H1 (cell line): ENCODE data around the gene CNTNAP3B. TPM values are rescaled to one million over a fixed set of nuclear protein-coding genes. Genes with fewer than 3 reads are reported as not detected.
"Not testable (repeated sequence)": the region's sequence is repeated elsewhere in the genome, so short reads cannot be mapped to it uniquely, and the experiment has no call there.

Source experiments
- CTCF ChIA-PET: fragments of 300-600 bp; sonication (Branson Sonifier 250); formaldehyde crosslinking; loops from one replicate; lab custom pipeline; 2021; ENCODE audit not compliant: partially characterized antibody; lab: Charles Lee
- POLR2A ChIA-PET: fragments of 300-600 bp; sonication (Branson Sonifier 250); formaldehyde crosslinking; loops from one replicate; lab custom pipeline; 2021; ENCODE audit warnings: inconsistent platforms; ENCODE audit not compliant: partially characterized antibody; lab: Charles Lee
- DNase-seq, 2 experiments: peaks; one replicate each; pipeline versions ENCODE4 v3.0.0 to v3.0.0-alpha.2; 2010 to 2022; ENCODE audit warnings: low spot score in 2 of 2, low read depth in 1 of 2, mixed read lengths in 1 of 2
- FAIRE-seq: peaks from 2 replicates; lab custom pipeline; 2011; peaks lifted over from hg19 to GRCh38; lab: Jason Lieb, UNC
- H2AFZ ChIP-seq: 2 replicates; pipeline ENCODE4 v1.8.1; 2012; ENCODE audit warnings: low read length, inconsistent platforms
- H2AK5ac ChIP-seq: 2 replicates; pipeline ENCODE4 v1.6.1; 2013; ENCODE audit warnings: low read depth, low read length
- H2BK120ac ChIP-seq: replicated peaks from 2 replicates; pipeline ENCODE3; 2013; ENCODE audit warnings: low read depth, low read length, inconsistent platforms
- H2BK12ac ChIP-seq: 2 replicates; pipeline ENCODE4 v1.6.1; 2013; ENCODE audit warnings: low read depth, low read length
- H2BK15ac ChIP-seq: 2 replicates; pipeline ENCODE4 v1.6.1; 2013; ENCODE audit warnings: low read length
- H2BK20ac ChIP-seq: 2 replicates; pipeline ENCODE4 v1.6.1; 2013; ENCODE audit warnings: low read length
- H2BK5ac ChIP-seq: 2 replicates; pipeline ENCODE4 v1.6.1; 2013; ENCODE audit warnings: low read depth, low read length
- H3K14ac ChIP-seq: 2 replicates; pipeline ENCODE4 v1.6.1; 2013; ENCODE audit warnings: inconsistent platforms; ENCODE audit not compliant: insufficient read length
- H3K18ac ChIP-seq: 2 replicates; pipeline ENCODE4 v1.6.1; 2013; ENCODE audit warnings: low read length; ENCODE audit errors: extremely low read depth
- H3K23ac ChIP-seq: 2 replicates; pipeline ENCODE4 v1.6.1; 2013; ENCODE audit warnings: inconsistent platforms; ENCODE audit not compliant: insufficient read length
- H3K23me2 ChIP-seq: 2 replicates; pipeline ENCODE4 v1.6.1; 2013; ENCODE audit warnings: low read depth, low read length
- H3K27ac ChIP-seq: 2 replicates; pipeline ENCODE4 v1.6.1; 2011; ENCODE audit warnings: low read depth, low read length, inconsistent platforms
- H3K27me3 ChIP-seq, 4 experiments: replicated peaks in 1 of 4; 1 replicate in 1 of 4; 2 replicates in 3 of 4; pipeline versions ENCODE4 v1.6.1 to v1.8.1; 2011 to 2013; ENCODE audit warnings: low read length in 3 of 4, mild to moderate bottlenecking in 3 of 4, inconsistent platforms in 2 of 4, mixed read lengths in 2 of 4, moderate library complexity in 1 of 4; ENCODE audit not compliant: control insufficient read depth in 3 of 4, insufficient read depth in 3 of 4; ENCODE audit errors: extremely low read depth in 1 of 4
- H3K36me3 ChIP-seq, 4 experiments: 2 replicates each; pipeline versions ENCODE4 v1.6.1 to v1.8.1; 2011 to 2013; ENCODE audit warnings: mild to moderate bottlenecking in 4 of 4, low read length in 3 of 4, moderate library complexity in 2 of 4, control low read depth in 1 of 4, inconsistent platforms in 1 of 4; ENCODE audit not compliant: insufficient read depth in 4 of 4, control insufficient read depth in 2 of 4
- H3K4ac ChIP-seq: replicated peaks from 2 replicates; pipeline ENCODE3; 2013; ENCODE audit warnings: low read length, low read depth, mixed read lengths, inconsistent platforms; ENCODE audit not compliant: insufficient read length
- H3K4me1 ChIP-seq, 4 experiments: replicated peaks in 1 of 4; 1 replicate in 1 of 4; 2 replicates in 3 of 4; pipeline versions ENCODE4 v1.6.1 to v1.8.1; 2011 to 2013; ENCODE audit warnings: low read length in 3 of 4, inconsistent platforms in 2 of 4, mixed read lengths in 1 of 4; ENCODE audit not compliant: insufficient read depth in 4 of 4, control insufficient read depth in 3 of 4
- H3K4me2 ChIP-seq, 2 experiments: 2 replicates each; pipeline versions ENCODE4 v1.6.1 to v1.8.1; 2011 to 2013; ENCODE audit warnings: low read depth in 2 of 2, low read length in 2 of 2, control low read depth in 1 of 2, inconsistent platforms in 1 of 2, mild to moderate bottlenecking in 1 of 2; ENCODE audit not compliant: insufficient read depth in 1 of 2
- H3K4me3 ChIP-seq, 4 experiments: fragments of 200-600, 300-600 bp in 1 of 4; sonication (generic), shearing (Covaris generic), sonication (Bioruptor Twin) in 1 of 4; 2 replicates each; pipeline versions ENCODE4 v1.5.1 to v1.8.1; 2011 to 2016; ENCODE audit warnings: low read length in 4 of 4, low read depth in 3 of 4, control low read depth in 2 of 4, inconsistent platforms in 2 of 4, mild to moderate bottlenecking in 2 of 4, mixed read lengths in 1 of 4, moderate library complexity in 1 of 4; ENCODE audit not compliant: insufficient read depth in 2 of 4; ENCODE audit errors: extremely low read depth in 1 of 4
- H3K56ac ChIP-seq: replicated peaks from 2 replicates; pipeline ENCODE3; 2013; ENCODE audit warnings: low read depth, mild to moderate bottlenecking, mixed read lengths, low read length, inconsistent platforms; ENCODE audit not compliant: insufficient read length
- H3K79me1 ChIP-seq: 2 replicates; pipeline ENCODE4 v1.6.1; 2013; ENCODE audit warnings: low read depth, low read length, control low read depth
- H3K79me2 ChIP-seq, 2 experiments: 2 replicates each; pipeline versions ENCODE4 v1.6.1 to v1.8.1; 2012 to 2013; ENCODE audit warnings: low read length in 2 of 2, mild to moderate bottlenecking in 2 of 2, inconsistent platforms in 1 of 2; ENCODE audit not compliant: insufficient read depth in 2 of 2, control insufficient read depth in 1 of 2
- H3K9ac ChIP-seq, 4 experiments: replicated peaks in 1 of 4; 1 replicate in 1 of 4; 2 replicates in 3 of 4; pipeline versions ENCODE4 v1.6.1 to v1.8.1; 2011 to 2013; ENCODE audit warnings: low read depth in 3 of 4, low read length in 3 of 4, control low read depth in 2 of 4, mild to moderate bottlenecking in 2 of 4, moderate library complexity in 2 of 4, inconsistent platforms in 1 of 4; ENCODE audit errors: extremely low read depth in 1 of 4
- H3K9me3 ChIP-seq, 2 experiments: 2 replicates each; pipeline versions ENCODE4 v1.6.1 to v1.8.1; 2012 to 2013; ENCODE audit warnings: mild to moderate bottlenecking in 2 of 2, moderate library complexity in 2 of 2, control low read depth in 1 of 2, inconsistent platforms in 1 of 2, low read depth in 1 of 2, low read length in 1 of 2, mixed read lengths in 1 of 2; ENCODE audit not compliant: insufficient read depth in 2 of 2
- H4K20me1 ChIP-seq, 2 experiments: replicated peaks in 1 of 2; 2 replicates each; pipeline versions ENCODE3 to v1.8.1; 2011 to 2013; ENCODE audit warnings: inconsistent platforms in 2 of 2, low read length in 2 of 2, mild to moderate bottlenecking in 1 of 2; ENCODE audit not compliant: insufficient read depth in 2 of 2, control insufficient read depth in 1 of 2
- H4K5ac ChIP-seq: 2 replicates; pipeline ENCODE4 v1.6.1; 2013; ENCODE audit warnings: low read length, low read depth, mixed read lengths, inconsistent platforms; ENCODE audit not compliant: insufficient read length
- H4K8ac ChIP-seq: 2 replicates; pipeline ENCODE4 v1.8.0; 2013; ENCODE audit warnings: mild to moderate bottlenecking, moderate library complexity, low read length, inconsistent platforms; ENCODE audit not compliant: insufficient read depth; ENCODE audit errors: extremely low read depth
- H4K91ac ChIP-seq: replicated peaks from 2 replicates; pipeline ENCODE3; 2013; ENCODE audit warnings: low read length, mixed read lengths, inconsistent platforms; ENCODE audit not compliant: insufficient read length
- WGBS, 2 experiments: shearing (Covaris generic) in 1 of 2; methylation state at CpG; one replicate each; pipeline versions ENCODE4 v1.1.6 to v1.1.7; 2013 to 2015; ENCODE audit warnings: low lambda C conversion rate in 2 of 2, mixed read lengths in 2 of 2, inconsistent platforms in 1 of 2, low coverage in 1 of 2, missing lambda C conversion rate in 1 of 2; ENCODE audit not compliant: insufficient replicate concordance in 2 of 2, insufficient coverage in 1 of 2, insufficient read length in 1 of 2; ENCODE audit errors: extremely low coverage in 1 of 2, missing lambda C conversion rate in 1 of 2; 5-methylcytosine and 5-hydroxymethylcytosine counted together
- polyA plus RNA-seq, 7 experiments: library from polyadenylated mRNA; depleted of rRNA in 3 of 7; stranded (reverse) in 5 of 7; unstranded in 2 of 7; fragments of >200 nt in 5 of 7; fragments of 200-250 nt in 2 of 7; gene quantifications; 1 replicate in 5 of 7; 2 replicates in 1 of 7; 4 replicates in 1 of 7; pipeline versions ENCODE4 v1.2.1 to v1.2.3, GENCODE V29; 2011 to 2013; ENCODE audit warnings: missing spikeins in 2 of 7, mixed read lengths in 2 of 7
- total RNA-seq: library from RNA; stranded (reverse); fragmentation: NEBNext Ultra II Directional; extraction: Animal tissue kit (Norgen Biotek cat#: 25700); gene quantifications from 2 replicates; pipeline ENCODE4 v1.2.1, GENCODE V29; 2021

The CNTNAP3B gene
- total and polyA plus RNA-seq, 2 of the 8 experiments (the other 6 are each of a cell fraction or from before 2014, with no cell fraction given): 1.3 to 2.9 TPM

DNA sequence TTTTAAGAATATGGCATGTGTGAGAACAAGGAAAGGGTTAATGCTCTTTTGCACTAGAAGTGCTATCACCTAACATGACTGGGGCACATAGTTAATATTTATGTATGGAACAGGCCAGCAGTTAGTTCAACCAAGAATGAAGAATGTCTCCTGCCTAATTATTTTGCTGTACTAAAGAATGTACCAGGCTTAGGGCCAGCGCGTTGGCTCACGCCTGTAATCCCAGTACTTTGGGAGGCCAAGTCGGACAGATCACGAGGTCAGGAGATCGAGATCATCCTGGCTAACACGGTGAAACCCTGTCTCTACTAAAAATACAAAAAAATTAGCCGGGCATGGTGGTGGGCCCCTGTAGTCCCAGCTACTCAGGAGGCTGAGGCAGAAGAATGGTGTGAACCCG, 114.9 kb downstream of the CNTNAP3B start:
- H2AK5ac ChIP-seq, H4K8ac ChIP-seq, H3K27me3 ChIP-seq, H3K9ac ChIP-seq, CTCF ChIA-PET, POLR2A ChIA-PET, H3K4ac ChIP-seq, H2BK12ac ChIP-seq, H3K23ac ChIP-seq, FAIRE-seq, H3K79me2 ChIP-seq, H3K18ac ChIP-seq, H2BK15ac ChIP-seq, H3K4me3 ChIP-seq, H3K4me2 ChIP-seq, H2AFZ ChIP-seq, H3K79me1 ChIP-seq, H3K9me3 ChIP-seq, H4K20me1 ChIP-seq, DNase-seq, H2BK120ac ChIP-seq, H3K56ac ChIP-seq, H2BK5ac ChIP-seq, H3K27ac ChIP-seq, H3K36me3 ChIP-seq, H2BK20ac ChIP-seq, H3K4me1 ChIP-seq, H3K23me2 ChIP-seq, H3K14ac ChIP-seq, H4K5ac ChIP-seq, H4K91ac ChIP-seq: not testable (repeated sequence)
- no CpG with 5 or more reads among the region's 9 CpGs for WGBS, 2 experiments

DNA sequence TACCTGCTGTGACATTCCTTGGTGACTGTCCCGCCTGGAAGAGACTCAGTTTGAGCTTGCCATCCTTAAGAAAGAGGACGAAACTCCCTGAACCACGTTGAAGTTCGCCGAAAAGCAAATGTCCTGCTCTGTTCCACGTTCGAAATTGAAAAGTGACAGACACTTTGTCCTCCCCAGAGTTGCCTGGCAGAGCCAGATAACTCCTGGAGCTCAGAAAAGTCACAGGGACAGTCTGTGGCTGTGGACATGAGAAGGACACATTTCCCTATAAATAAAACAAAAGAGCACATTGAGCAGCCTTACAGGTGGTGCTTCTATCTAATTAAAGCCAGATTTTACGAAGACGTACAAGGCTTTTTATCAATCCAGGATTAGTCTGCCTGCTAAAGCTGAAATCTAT, 137.6 kb downstream of the CNTNAP3B start:
- H3K4me2 ChIP-seq, H3K79me2 ChIP-seq, H4K5ac ChIP-seq, H3K23ac ChIP-seq, H4K20me1 ChIP-seq, H2BK12ac ChIP-seq, H3K4me3 ChIP-seq, H2BK120ac ChIP-seq, H4K91ac ChIP-seq, H2BK20ac ChIP-seq, H3K36me3 ChIP-seq, H3K9ac ChIP-seq, H2AFZ ChIP-seq, H3K14ac ChIP-seq, DNase-seq, H3K4ac ChIP-seq, POLR2A ChIA-PET, H2BK5ac ChIP-seq, H2BK15ac ChIP-seq, H3K18ac ChIP-seq, H4K8ac ChIP-seq, H2AK5ac ChIP-seq, H3K27me3 ChIP-seq, CTCF ChIA-PET, H3K23me2 ChIP-seq, H3K9me3 ChIP-seq, FAIRE-seq, H3K79me1 ChIP-seq, H3K27ac ChIP-seq, H3K56ac ChIP-seq, H3K4me1 ChIP-seq: not testable (repeated sequence)
- WGBS, 2 experiments: no CpG with 5 or more reads among the region's 9 CpGs
